Right forelimb (tissue), 1 donor: ENCODE data around the gene MRPL34.

Experiments used
- DNase-seq: peaks from one replicate; pipeline ENCODE4 v3.0.0-alpha.2; 2018

MRPL34 gene

DNA sequence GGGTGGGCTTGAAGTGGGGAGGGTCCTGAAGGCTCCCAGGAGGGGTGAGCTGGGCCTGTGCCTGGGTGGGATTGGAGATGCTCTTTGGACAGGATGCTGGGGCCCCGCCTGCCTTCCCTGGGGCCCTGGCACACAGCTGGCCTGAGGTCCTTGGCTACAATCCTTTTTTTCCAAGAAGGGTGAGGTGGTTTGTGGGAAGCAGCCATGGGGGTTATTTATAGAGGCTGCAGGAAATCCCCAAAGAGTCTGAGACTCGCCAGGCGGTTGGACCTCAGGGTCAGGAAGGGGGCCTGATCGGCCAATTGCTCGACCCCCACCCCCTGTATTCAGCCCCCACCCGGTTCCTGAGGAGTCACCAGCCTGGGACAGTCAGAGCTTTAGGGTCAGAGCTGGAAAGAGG, 41.7 kb downstream of the MRPL34 start:
- no peak for DNase-seq

DNA sequence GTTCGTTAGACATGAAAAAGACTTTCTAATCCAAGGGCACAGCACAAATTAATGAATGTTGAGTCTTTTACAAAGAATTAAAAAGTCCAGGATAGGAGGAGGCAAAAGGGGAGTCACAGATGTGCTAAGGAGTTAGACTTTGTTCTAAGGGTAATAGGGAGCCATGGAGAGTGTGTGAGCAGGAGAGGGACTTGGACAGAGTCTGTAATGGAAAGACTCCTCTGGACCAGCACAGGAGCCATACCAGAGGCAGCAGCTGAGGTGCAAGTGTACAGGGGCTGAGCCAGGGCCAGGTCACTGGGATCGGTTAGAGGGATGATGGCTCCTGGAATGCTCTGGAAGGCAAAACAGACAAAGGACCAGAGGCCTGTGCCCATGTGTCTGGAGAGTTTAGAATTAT, 42.2 kb downstream of the MRPL34 start:
- DNase-seq: no peak

DNA sequence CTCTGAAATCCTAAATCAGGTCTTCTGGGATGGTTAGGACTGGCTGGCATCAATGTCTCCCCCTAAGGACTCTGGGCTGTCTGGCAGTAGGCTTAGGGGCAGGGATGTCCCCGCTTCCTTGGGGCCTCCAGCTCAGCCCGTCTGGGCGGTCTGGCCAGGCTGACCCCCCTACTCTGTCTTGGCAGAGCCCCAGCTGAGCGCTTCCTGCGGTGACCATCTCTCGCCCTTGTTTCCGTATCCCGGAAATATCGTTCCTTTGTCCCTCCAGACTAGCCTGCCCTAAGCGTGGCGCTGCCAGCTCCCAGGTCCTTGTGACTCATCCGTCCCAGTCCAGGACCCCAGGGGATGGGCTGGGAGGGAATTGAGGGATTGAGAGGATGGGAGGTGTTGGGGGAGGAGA, 43.0 kb downstream of the MRPL34 start:
- peak; percentile 69 for DNase-seq

DNA sequence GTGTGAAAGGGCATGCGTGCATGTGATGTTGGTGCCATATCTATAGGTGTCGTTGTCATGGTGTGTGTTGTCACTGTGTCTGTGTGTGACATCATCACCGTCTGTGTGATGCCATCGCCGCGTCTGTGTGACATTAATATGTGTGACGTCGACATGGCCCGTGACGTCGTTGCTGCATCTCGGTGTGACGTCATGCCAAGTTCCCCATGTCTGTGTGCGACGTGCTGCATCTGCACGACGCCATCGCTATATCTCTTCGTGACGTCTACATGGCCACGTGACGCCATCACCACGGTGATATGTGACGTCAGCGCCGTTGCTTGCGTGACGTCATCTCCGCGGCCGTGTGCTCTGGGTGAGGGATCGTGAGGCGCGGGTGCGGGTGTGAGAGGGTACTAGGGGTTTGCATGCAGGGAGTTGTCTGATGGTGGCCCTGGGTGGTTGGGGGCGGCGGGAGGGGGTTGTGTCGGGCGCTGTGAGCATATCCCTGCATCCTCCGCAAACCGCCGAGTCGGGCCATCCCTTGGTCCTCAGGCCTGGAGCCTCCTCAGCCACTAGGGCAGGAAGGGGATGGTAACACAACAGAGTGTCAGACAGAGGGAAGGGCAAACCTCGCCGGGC, 46.3 kb downstream of the MRPL34 start:
- DNase-seq: no peak

DNA sequence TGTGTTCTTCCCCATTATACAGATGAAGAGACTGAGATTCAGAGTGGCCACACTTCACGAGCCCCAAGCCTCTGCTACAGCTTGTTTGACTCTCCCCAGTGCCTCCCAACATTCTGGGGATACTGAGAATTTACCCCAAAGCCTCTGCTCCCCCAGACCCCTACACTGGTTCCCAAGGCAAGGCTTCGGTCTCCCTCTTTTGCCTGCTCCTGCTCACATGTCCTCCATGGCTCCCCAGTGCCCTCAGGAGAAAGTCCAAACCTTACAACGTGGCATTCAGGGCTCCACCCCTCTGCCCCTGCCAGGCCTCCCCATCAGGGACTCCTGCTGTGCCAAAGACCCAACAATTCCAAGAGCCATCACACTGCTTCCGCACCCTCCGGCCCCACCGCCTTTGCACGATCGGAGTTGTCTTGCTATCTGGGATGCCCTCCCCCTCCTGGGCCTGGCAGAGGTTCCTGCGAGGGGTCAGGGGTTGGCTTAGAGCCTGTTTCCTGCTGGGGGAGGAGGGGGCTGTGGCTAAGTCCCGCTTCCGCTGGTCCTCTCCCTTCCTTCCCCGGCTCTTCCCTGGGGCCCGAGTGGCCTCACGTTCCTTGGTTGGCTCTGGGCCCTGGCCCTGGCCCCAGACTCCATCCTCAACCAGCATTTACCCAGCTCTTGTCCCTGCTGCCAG, 47.1 kb downstream of the MRPL34 start:
- no peak for DNase-seq

DNA sequence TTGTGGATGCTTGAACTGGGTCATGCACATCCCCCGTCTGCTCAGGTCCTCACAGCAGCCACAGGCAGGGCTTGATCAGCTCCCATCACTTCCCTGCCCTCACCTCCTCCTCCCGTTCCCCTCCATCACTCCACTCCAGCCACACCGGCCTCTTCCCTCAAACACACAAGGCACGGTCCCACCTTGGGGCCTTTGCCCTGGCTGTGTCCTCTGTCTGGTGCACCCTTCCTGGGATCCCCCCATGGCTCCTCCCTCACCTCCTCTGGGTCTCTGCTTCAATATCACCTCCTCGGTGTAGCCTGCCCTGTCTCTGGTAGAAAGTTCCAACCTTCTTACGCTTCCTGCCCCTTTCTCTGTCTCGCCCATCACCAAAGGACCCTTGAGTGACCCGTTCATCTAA, 47.7 kb downstream of the MRPL34 start:
- no peak for DNase-seq
